Measurements from ENCODE around the gene MARCO. TPM values are rescaled to one million over a fixed set of nuclear protein-coding genes. Genes with fewer than 3 reads are reported as not detected.

Gene MARCO
- 0.41 TPM for polyA plus RNA-seq (2013)

DNA sequence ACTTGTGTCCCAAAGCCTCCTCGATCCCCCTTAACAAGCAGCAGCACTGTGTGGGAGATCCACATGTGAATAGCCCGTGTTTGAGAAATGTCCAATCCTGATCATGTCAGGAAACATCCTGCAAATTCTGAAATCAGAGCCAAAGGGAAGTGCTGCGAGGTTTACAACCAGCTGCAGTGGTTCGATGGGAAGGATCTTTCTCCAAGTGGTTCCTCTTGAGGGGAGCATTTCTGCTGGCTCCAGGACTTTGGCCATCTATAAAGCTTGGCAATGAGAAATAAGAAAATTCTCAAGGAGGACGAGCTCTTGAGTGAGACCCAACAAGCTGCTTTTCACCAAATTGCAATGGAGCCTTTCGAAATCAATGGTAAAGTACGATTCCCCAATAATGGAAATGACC is at the start of gene MARCO:
Gene MARCO, plus strand, starts transcription at position 164 of the 400 bp plus-strand sequence. Its CDS starts 107 bp downstream, at position 271.
- H3K27me3 ChIP-seq (replicated peaks in 2 of 5; ENCODE audit: control insufficient read depth in 4 of 5, insufficient read depth in 5 of 5, low read length in 4 of 5) = peaks cover 0 to 2% (median 0%) of the 10 kb centered on the region in 5 experiments
- no peak for DNase-seq
- POLR2A ChIA-PET = no interaction called here
- no peak within 1 kb of the TSS for H3K27ac ChIP-seq (ENCODE audit: insufficient read depth in 1 of 2, low read depth in 1 of 2, low read length in 2 of 2, poor library complexity in 1 of 2, severe bottlenecking in 2 of 2)
- H3K4me1 ChIP-seq (ENCODE audit: control extremely low read depth in 1 of 4, control insufficient read depth in 4 of 4, insufficient read depth in 4 of 4, low read length in 3 of 4) = peaks cover 11 to 20% (median 14%) of the 10 kb centered on the region in 4 experiments
- no peaks in the 10 kb centered on the region for H3K9me3 ChIP-seq (ENCODE audit: control extremely low read depth in 1 of 5, control insufficient read depth in 4 of 5, insufficient read depth in 2 of 5, low read depth in 1 of 5, low read length in 4 of 5)
- no peak within 1 kb of the TSS for H3K4me3 ChIP-seq (ENCODE audit: control insufficient read depth in 1 of 7, extremely low read depth in 1 of 7, insufficient read depth in 4 of 7, low read depth in 2 of 7, low read length in 6 of 7)
- CTCF ChIA-PET = interaction anchor here (1.4 to 2.6 kb wide), 2 partner anchors 60 to 61 kb away, joined by 5 to 13 read pairs; no protein-coding TSS in a partner anchor
- H3K36me3 ChIP-seq (ENCODE audit: control insufficient read depth in 4 of 4, insufficient read depth in 4 of 4, low read length in 3 of 4) = no peaks in the 10 kb centered on the region
- WGBS (ENCODE audit: insufficient coverage) = 81% methylated on average over 7 of the region's 7 CpGs

DNA sequence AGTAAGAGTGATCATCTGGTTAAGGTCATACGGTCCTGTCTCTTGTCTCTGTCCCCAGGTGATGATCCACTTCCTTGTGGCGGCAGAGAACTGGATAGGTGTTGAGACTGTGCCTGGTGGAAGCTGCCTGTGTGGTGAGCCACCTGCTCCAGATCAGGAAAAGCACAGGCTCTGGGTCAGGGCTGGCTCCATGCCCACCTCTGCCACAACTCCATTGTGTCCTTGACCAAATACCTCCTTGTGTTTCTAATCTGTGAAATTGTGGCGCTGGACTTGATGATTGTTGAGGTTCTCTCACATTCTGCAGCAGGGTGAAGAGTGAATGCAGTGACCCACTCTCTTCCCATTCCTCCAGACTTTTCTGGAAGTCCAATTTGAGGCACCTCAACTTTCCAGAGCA is 48.9 kb upstream of the MARCO start:
- H3K4me1 ChIP-seq (ENCODE audit: control extremely low read depth in 1 of 4, control insufficient read depth in 4 of 4, insufficient read depth in 4 of 4, low read length in 3 of 4) = no peaks in the 10 kb centered on the region
- POLR2A ChIA-PET = no interaction called here
- 95% methylated on average over 2 of the region's 3 CpGs for WGBS (ENCODE audit: insufficient coverage)
- CTCF ChIA-PET = no interaction called here
- no peak for DNase-seq
- peaks cover 0 to 10% (median 0%) of the 10 kb centered on the region in 5 experiments for H3K27me3 ChIP-seq (replicated peaks in 2 of 5; ENCODE audit: control insufficient read depth in 4 of 5, insufficient read depth in 5 of 5, low read length in 4 of 5)
- no peak overlapping the region for H3K27ac ChIP-seq (ENCODE audit: insufficient read depth in 1 of 2, low read depth in 1 of 2, low read length in 2 of 2, poor library complexity in 1 of 2, severe bottlenecking in 2 of 2)
- no peaks in the 10 kb centered on the region for H3K36me3 ChIP-seq (ENCODE audit: control insufficient read depth in 4 of 4, insufficient read depth in 4 of 4, low read length in 3 of 4)
- H3K9me3 ChIP-seq (ENCODE audit: control extremely low read depth in 1 of 5, control insufficient read depth in 4 of 5, insufficient read depth in 2 of 5, low read depth in 1 of 5, low read length in 4 of 5) = peaks cover 0 to 16% (median 6%) of the 10 kb centered on the region in 5 experiments
- no peak overlapping the region for H3K4me3 ChIP-seq (ENCODE audit: control insufficient read depth in 1 of 7, extremely low read depth in 1 of 7, insufficient read depth in 4 of 7, low read depth in 2 of 7, low read length in 6 of 7)

DNA sequence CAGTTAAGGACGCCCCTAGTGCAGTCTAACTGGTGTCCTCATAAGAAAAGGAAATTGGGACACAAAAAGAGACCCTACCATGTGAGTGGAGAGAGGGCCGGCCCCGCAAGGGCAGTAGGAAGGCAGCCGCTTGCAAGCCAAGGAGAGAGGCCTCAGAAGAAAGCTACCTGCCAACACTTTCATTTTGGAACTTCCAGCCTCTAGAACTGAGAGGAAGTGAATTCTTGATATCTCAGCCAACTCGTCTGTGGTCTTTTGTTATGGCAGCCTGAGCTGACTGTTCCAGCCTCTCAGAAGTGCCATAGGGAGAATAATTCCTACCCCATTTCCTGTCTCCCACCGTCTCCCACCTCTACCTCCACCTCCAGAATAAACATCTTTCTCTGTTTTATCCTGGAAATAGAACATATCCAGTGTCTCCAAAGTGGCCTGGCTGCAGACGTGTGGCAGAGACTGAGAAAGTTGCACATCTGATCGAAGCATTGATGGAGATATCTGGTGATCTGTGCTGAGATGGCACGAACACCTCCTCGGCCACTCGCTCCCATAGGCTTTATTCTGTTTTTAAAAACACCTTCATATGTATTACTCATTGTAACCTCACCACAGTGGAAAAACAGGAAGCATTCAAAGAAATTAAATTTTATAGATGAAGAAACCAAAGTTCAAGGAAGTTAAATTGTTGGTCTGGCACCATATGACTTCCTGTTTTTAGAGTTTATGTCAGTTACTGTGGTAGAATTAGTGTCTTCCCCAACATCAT is 39.5 kb upstream of the MARCO start:
- H3K9me3 ChIP-seq (ENCODE audit: control extremely low read depth in 1 of 5, control insufficient read depth in 4 of 5, insufficient read depth in 2 of 5, low read depth in 1 of 5, low read length in 4 of 5) = peaks cover 0 to 2% (median 0%) of the 10 kb centered on the region in 5 experiments
- ChIA-PET CTCF (interaction anchor here (0.9 to 1.2 kb wide), 2 partner anchors 36 to 38 kb away, joined by 3 to 4 read pairs; no protein-coding TSS in a partner anchor), POLR2A (no interaction called here)
- WGBS (ENCODE audit: insufficient coverage) = 76% methylated on average over 6 of the region's 11 CpGs
- peak overlapping the region in 2 of 7 experiments; percentile 20 to 25 for H3K4me3 ChIP-seq (ENCODE audit: control insufficient read depth in 1 of 7, extremely low read depth in 1 of 7, insufficient read depth in 4 of 7, low read depth in 2 of 7, low read length in 6 of 7)
- no peak overlapping the region for H3K27ac ChIP-seq (ENCODE audit: insufficient read depth in 1 of 2, low read depth in 1 of 2, low read length in 2 of 2, poor library complexity in 1 of 2, severe bottlenecking in 2 of 2)
- H3K27me3 ChIP-seq (replicated peaks in 2 of 5; ENCODE audit: control insufficient read depth in 4 of 5, insufficient read depth in 5 of 5, low read length in 4 of 5) = peaks cover 0 to 4% (median 0%) of the 10 kb centered on the region in 5 experiments
- peaks cover 0 to 15% (median 13%) of the 10 kb centered on the region in 4 experiments for H3K4me1 ChIP-seq (ENCODE audit: control extremely low read depth in 1 of 4, control insufficient read depth in 4 of 4, insufficient read depth in 4 of 4, low read length in 3 of 4)
- H3K36me3 ChIP-seq (ENCODE audit: control insufficient read depth in 4 of 4, insufficient read depth in 4 of 4, low read length in 3 of 4) = no peaks in the 10 kb centered on the region
- DNase-seq = peak; percentile 56 to 91 (median 88)

DNA sequence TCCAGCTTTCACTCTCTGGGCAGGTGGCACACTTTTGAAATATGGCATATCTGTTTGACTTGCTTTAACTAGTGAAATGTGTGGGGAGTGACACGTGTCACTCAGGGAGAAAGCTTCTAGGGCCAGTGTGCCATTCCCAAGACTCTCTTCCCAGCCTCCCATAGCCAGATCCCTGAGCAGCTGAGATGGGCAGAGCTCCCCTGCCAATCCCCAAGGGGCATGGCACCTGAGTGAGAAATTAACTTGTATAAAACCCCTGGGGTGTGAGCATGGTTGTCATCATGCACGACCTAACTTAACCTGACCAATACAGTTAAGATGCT is 39.0 kb upstream of the MARCO start:
- WGBS (ENCODE audit: insufficient coverage) = 50% methylated on average over 1 of the region's 2 CpGs
- no peak overlapping the region for H3K27ac ChIP-seq (ENCODE audit: insufficient read depth in 1 of 2, low read depth in 1 of 2, low read length in 2 of 2, poor library complexity in 1 of 2, severe bottlenecking in 2 of 2)
- peaks cover 0 to 2% (median 0%) of the 10 kb centered on the region in 5 experiments for H3K9me3 ChIP-seq (ENCODE audit: control extremely low read depth in 1 of 5, control insufficient read depth in 4 of 5, insufficient read depth in 2 of 5, low read depth in 1 of 5, low read length in 4 of 5)
- ChIA-PET CTCF (interaction anchor here (0.9 to 1.2 kb wide), 2 partner anchors 17 to 35 kb away, joined by 3 to 4 read pairs; no protein-coding TSS in a partner anchor), POLR2A (no interaction called here)
- H3K36me3 ChIP-seq (ENCODE audit: control insufficient read depth in 4 of 4, insufficient read depth in 4 of 4, low read length in 3 of 4) = no peaks in the 10 kb centered on the region
- peaks cover 0 to 15% (median 13%) of the 10 kb centered on the region in 4 experiments for H3K4me1 ChIP-seq (ENCODE audit: control extremely low read depth in 1 of 4, control insufficient read depth in 4 of 4, insufficient read depth in 4 of 4, low read length in 3 of 4)
- H3K27me3 ChIP-seq (replicated peaks in 2 of 5; ENCODE audit: control insufficient read depth in 4 of 5, insufficient read depth in 5 of 5, low read length in 4 of 5) = peaks cover 0 to 4% (median 0%) of the 10 kb centered on the region in 5 experiments
- peak overlapping the region in 1 of 7 experiments; percentile 25 for H3K4me3 ChIP-seq (ENCODE audit: control insufficient read depth in 1 of 7, extremely low read depth in 1 of 7, insufficient read depth in 4 of 7, low read depth in 2 of 7, low read length in 6 of 7)
- DNase-seq = no peak

- H3K9me3 ChIP-seq (ENCODE audit: control extremely low read depth in 1 of 5, control insufficient read depth in 4 of 5, insufficient read depth in 2 of 5, low read depth in 1 of 5, low read length in 4 of 5) = peaks cover 0 to 2% (median 0%) of the 10 kb centered on the region in 5 experiments
- peaks cover 0 to 15% (median 13%) of the 10 kb centered on the region in 4 experiments for H3K4me1 ChIP-seq (ENCODE audit: control extremely low read depth in 1 of 4, control insufficient read depth in 4 of 4, insufficient read depth in 4 of 4, low read length in 3 of 4)
- DNase-seq = no peak
- peaks cover 0 to 4% (median 0%) of the 10 kb centered on the region in 5 experiments for H3K27me3 ChIP-seq (replicated peaks in 2 of 5; ENCODE audit: control insufficient read depth in 4 of 5, insufficient read depth in 5 of 5, low read length in 4 of 5)
- 100% methylated on average over 6 of the region's 11 CpGs for WGBS (ENCODE audit: insufficient coverage)
- no peak overlapping the region for H3K4me3 ChIP-seq (ENCODE audit: control insufficient read depth in 1 of 7, extremely low read depth in 1 of 7, insufficient read depth in 4 of 7, low read depth in 2 of 7, low read length in 6 of 7)
- ChIA-PET CTCF (interaction anchor here (0.9 to 1.2 kb wide), 4 partner anchors 16 to 272 kb away, joined by 3 to 6 read pairs (median 4); no protein-coding TSS in a partner anchor), POLR2A (no interaction called here)
- no peaks in the 10 kb centered on the region for H3K36me3 ChIP-seq (ENCODE audit: control insufficient read depth in 4 of 4, insufficient read depth in 4 of 4, low read length in 3 of 4)
- H3K27ac ChIP-seq (ENCODE audit: insufficient read depth in 1 of 2, low read depth in 1 of 2, low read length in 2 of 2, poor library complexity in 1 of 2, severe bottlenecking in 2 of 2) = no peak overlapping the region
Measured at GRCh38 chr2:118903551-118904479, 38.2 kb upstream of the MARCO start.

DNA sequence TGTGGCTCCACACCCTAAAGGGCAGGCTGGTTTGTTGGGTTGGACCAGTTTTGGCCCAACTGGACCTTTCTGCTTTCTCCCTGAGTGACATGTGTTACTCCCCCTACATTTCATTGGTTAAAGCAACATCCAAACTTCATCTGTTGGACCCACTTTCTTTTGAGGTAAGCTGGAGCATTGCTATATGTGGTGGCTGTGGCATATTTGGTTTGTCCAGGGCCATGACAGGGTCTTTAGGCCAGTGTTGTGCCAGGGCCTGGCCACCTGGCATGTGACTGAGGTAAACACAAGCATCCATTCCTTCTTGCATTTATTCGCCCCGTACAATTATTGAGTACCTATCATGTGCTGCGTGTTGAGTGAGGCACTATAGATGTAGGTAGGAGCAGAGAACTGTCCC is 36.8 kb upstream of the MARCO start:
- Histone ChIP-seq H3K27ac (ENCODE audit: insufficient read depth in 1 of 2, low read depth in 1 of 2, low read length in 2 of 2, poor library complexity in 1 of 2, severe bottlenecking in 2 of 2) (no peak overlapping the region), H3K27me3 (replicated peaks in 2 of 5; ENCODE audit: control insufficient read depth in 4 of 5, insufficient read depth in 5 of 5, low read length in 4 of 5) (peaks cover 0 to 4% (median 0%) of the 10 kb centered on the region in 5 experiments), H3K9me3 (ENCODE audit: control extremely low read depth in 1 of 5, control insufficient read depth in 4 of 5, insufficient read depth in 2 of 5, low read depth in 1 of 5, low read length in 4 of 5) (peaks cover 0 to 2% (median 0%) of the 10 kb centered on the region in 5 experiments), H3K36me3 (ENCODE audit: control insufficient read depth in 4 of 4, insufficient read depth in 4 of 4, low read length in 3 of 4) (no peaks in the 10 kb centered on the region), H3K4me3 (ENCODE audit: control insufficient read depth in 1 of 7, extremely low read depth in 1 of 7, insufficient read depth in 4 of 7, low read depth in 2 of 7, low read length in 6 of 7) (no peak overlapping the region), H3K4me1 (ENCODE audit: control extremely low read depth in 1 of 4, control insufficient read depth in 4 of 4, insufficient read depth in 4 of 4, low read length in 3 of 4) (peaks cover 0 to 15% (median 13%) of the 10 kb centered on the region in 4 experiments)
- POLR2A ChIA-PET = no interaction called here
- DNase-seq = no peak
- WGBS (ENCODE audit: insufficient coverage) = 100% methylated on average over 1 of the region's 3 CpGs
- CTCF ChIA-PET = no interaction called here

Data from common myeloid progenitor, CD34-positive (primary cell).